ENCODE results near the gene ARID1B.

Gene ARID1B

DNA sequence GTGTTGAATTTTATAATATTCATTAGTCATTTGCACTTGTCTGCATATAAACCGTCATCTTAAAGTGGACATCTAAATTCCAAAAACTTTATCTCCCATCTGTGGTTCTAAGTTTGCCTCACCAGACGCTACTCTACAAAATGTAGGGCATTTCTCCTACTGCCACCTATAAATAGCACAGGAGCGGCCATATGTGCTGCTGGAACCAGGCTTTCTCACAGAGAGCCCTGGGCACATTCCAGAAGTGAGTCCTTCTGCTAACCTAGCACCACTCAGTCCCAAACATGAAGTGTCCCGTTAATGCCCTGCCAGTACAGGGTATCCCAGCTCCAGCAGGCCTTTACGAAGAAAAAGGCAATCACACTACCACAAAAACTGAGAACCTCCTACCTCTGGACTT, 392.5 kb downstream of the ARID1B start:
- no peak for DNase-seq (ENCODE audit: low read depth in 1 of 2, low spot score in 1 of 2)

DNA sequence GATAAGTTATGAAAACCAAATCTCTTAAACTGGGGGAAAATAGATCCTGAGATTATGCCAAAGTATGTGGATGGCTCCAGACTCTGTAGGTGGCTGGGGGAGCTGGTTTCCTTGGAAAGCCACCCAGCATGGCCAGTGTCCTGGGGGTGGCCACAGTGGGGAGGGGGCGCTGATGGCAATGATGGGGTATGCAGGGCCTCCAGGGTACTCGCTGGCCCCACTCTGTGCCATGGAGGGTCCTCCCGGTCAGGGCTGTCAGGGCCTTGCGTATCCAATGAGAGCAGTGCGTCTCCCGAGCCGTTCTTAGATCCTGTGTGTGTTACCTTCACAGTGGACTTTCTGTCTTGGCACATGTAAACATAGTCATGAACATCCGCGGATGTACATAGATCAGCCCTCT, 393.4 kb downstream of the ARID1B start:
- DNase-seq (ENCODE audit: low read depth in 1 of 2, low spot score in 1 of 2): no peak

DNA sequence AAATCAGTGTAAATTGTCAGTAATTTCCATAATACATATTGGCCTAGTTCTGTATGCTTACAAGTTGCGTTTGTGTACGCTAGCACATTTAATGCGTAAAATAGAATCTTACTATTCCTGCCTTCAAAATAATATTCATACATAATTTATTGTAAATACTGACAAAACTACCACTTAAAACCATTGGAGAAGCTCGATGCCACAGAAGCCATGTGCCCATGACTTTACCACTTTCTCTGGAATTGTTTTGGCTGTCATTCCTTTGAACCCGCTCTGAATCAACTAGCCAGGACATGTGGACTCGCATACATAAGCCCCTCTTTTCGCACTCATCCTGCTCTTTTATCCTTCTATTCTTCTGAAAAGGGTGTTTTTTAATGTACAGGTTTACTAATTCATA, 394.6 kb downstream of the ARID1B start:
- no peak for DNase-seq (ENCODE audit: low read depth in 1 of 2, low spot score in 1 of 2)

DNA sequence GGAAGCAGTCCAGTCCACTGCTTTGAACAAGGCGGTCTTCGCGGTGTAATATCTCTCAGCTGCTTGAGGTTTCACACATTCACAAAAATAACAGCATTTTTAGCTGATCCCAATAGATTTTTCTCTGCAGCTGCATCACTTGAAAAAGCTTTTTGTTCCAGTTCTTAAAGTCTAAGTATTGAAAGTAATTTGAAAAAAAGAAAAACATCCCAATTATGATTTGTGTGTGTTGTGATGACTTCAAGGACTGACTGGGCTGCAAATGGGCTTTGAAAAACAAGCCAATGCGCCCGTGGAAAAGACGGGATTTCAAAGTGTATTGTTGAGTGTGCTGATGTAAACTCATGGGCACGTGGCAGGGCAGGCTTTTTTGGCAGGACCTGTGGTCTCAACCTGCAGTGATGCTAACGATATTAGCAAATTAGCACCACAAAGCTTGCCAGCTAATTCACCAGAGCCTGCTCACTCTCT, 395.1 kb downstream of the ARID1B start:
- DNase-seq (ENCODE audit: low read depth in 1 of 2, low spot score in 1 of 2): no peak

DNA sequence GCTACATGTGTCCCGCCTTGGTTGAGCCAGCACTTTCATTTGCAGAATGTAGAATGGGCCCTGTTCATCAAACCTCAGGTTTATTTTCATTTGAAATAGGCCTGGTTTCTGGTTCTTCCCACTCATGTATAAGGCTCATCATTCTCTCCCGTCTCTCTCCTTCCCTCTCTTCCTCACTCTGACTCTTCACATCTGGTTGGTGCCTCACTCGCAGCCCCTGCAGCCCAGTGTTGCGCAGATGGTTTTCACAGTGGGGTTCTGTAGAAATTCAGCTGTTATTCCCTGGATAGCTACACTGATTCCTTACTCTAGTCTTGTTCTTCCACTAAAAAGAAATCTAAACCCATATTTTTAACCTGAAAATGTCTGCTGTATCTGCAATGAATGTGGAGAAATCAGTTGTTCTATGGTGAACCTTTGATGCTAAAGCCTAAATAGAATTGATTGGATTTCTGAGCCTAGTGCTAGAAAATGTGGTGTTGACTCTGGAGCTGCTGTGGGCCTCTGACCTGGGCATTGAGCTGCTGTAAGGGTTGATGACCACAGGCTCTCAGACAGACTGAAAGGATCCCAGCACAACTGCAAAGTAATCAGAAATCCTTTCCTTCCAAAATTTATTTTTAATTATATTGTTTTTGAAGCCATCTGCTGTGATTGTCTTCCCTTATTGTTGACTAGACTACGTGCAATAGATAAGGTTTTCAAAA, 395.8 kb downstream of the ARID1B start:
- DNase-seq (ENCODE audit: low read depth in 1 of 2, low spot score in 1 of 2): no peak

DNA sequence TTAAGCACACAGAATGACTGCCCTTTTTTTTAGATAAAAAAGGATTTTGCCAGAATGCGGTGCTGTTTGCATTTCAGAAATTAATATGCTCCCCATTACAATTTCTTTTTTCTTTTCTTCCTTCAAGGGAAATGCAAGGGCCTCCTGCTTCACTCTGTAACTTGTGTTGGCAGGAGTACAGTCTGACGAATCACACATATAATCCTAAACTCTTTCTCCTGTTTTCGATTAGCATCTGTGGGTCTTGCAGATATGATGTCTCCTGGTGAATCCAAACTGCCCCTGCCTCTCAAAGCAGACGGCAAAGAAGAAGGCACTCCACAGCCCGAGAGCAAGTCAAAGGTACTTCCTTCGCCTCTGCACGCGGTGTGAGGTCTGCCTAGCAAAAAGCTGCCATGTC, 396.6 kb downstream of the ARID1B start:
- DNase-seq (ENCODE audit: low read depth in 1 of 2, low spot score in 1 of 2): no peak

DNA sequence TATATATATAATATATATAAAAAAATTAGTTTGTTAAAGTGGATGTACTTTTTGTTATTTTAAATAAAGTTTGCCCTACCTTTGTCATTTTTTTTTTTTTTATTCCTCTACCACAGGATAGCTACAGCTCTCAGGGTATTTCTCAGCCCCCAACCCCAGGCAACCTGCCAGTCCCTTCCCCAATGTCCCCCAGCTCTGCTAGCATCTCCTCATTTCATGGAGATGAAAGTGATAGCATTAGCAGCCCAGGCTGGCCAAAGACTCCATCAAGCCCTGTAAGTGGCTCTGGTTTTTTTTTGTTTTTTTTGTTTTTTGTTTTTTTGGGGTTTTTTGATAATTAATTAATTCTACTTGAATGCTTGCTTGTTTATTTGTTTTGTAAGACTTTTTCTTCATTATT, 397.6 kb downstream of the ARID1B start:
- no peak for DNase-seq (ENCODE audit: low read depth in 1 of 2, low spot score in 1 of 2)

DNA sequence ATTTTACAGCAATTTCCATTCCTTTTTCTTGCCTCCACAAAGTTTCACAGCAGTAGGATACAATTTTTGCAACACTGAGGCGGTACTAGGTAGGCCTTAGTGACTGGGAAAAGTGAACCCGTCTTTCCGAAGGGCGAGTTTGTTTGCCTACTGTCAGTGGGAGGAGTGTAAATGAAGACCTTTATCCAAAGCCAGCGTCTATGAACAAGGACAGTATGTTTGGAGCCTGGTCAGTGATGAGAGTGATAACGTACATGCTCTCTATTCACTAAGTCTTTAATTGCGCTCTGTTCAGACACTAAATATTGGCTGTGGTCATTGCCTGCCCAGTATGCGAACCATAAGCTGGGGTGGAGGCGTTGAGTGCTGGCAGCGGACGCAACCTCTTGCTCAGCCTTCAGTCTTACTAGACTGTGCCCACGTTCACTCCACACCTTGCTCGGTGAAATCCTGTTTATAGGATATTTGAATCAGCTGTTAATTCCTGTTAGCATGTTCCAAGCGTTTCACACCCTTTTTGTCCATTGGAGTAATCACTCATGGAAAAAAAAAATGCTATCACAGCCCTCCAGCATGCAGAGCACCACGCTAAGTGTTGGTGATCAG, 400.7 kb downstream of the ARID1B start:
- no peak for DNase-seq (ENCODE audit: low read depth in 1 of 2, low spot score in 1 of 2)

DNA sequence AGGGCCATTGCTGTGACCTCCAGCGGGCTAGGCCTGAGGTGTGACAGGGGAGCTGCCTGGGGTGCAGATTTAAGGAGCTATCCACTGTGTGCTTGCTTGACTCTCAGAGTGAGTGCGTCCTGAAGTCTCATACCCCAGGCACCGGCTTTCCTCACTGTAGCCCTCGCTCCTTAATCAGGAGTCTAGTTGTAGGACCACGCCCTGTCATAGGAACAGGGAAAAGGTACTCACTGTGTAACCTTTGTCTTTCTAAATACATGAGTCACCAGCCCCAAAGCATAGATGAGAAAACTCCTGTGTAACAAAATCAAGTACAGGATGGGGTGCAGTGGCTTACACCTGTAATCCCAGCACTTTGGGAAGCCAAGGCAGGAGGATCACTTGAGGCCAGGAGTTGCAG, 404.5 kb downstream of the ARID1B start:
- no peak for DNase-seq (ENCODE audit: low read depth in 1 of 2, low spot score in 1 of 2)

DNA sequence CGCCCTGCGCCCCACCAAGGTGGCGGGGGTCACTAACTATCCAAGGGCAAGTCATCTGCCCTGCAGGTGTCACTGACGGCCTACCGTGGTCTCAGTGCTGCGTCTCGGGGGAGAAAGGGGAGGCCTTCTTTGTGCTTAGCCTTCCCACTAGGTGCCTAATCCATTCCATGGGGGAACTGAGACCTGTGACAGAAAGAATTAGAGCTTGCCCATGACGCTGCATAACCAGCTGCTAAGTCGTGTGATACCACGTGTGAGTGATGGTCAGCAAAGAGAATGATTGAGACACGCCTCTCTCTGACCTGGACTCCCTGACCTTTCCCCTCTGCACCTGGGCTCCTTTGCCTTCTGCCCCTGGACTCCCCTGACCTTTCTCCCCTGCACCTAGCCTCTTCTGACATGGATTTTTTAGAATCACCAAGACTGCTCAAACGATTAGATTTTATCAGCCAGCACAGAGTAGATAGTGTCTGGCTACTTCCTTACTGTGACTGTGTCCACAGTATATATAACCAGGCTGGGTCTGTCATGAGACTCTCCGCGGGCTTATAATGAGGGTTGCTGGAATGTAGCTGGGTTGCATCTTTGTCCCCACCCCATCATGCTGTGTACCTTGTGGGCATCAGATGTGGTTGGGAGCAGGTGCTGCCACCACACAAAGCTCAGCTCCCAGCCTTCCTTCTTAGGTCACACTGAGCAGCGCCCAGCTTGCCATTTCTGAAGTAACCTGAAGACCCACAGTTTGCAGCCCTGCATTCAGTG, 405.5 kb downstream of the ARID1B start:
- no peak for DNase-seq (ENCODE audit: low read depth in 1 of 2, low spot score in 1 of 2)

DNA sequence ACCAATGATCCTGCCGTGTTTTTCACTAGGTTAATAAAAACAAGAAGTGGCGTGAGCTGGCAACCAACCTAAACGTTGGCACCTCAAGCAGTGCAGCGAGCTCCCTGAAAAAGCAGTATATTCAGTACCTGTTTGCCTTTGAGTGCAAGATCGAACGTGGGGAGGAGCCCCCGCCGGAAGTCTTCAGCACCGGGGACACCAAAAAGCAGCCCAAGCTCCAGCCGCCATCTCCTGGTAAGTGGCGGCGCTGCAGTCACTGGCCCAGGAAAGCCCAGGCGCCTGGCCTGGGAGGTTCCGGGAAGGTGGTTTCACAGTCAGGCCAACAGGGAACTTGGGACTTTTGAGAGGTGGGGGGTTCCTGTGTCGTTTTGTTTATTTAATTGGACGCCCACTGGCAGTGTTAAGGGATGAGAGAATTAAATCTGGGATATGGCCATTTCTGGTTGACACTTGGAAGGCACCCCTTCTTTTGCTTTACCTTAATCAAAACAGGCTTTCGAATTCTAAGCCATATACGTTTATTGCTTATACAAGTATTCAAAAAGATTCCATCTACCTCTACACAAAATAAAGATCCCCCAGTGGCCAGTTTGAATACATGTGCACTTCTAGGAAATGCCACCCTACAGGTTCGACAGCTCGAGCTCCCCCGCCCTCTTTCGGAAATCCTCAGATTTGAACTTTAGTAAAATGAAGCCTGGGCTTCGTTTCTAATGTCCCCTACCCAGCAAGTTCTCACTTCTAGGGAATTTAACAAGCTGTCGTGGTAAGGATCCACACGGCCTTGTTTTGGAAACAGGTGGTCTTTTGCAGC, 407.2 kb downstream of the ARID1B start:
- DNase-seq (ENCODE audit: low read depth in 1 of 2, low spot score in 1 of 2): peak; percentile 18 to 35

DNA sequence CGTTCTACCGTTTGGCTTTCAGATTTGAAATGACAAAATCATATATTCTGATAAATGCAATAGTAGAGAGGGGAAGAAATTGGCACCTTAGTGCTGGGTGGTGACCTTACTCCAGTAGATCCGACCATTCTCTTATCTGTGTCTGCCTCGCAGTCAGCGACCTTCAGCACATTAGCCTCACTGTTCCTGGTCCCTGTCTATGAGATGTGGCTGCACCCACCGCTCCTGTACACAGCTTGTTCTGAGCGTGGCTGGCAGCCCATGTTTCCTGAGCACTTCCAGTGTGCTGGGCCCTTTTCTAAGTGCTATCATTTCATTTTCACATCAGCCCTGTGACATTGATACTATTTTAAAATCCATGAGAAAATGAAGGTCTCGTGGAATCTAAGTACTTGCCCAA, 408.0 kb downstream of the ARID1B start:
- no peak for DNase-seq (ENCODE audit: low read depth in 1 of 2, low spot score in 1 of 2)

DNA sequence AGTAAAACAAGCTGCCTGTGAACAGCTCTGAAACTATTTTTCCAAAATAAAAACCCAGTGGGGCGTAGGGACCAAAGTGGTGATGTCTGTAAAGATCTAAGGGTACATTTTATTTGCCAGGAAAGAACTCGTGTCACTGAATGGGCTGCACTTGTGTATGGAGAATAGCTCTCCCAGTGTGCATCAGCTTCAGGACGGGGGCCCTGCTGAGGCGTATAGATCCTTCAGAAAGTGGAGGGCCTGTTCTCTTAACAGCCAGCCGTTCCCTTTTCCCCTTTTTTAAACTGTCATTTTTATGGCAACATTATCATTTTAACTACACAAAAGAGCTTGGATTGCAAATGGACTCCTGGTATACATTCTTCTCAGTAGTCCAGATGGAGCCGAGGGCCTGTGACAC, 408.8 kb downstream of the ARID1B start:
- DNase-seq (ENCODE audit: low read depth in 1 of 2, low spot score in 1 of 2): no peak

DNA sequence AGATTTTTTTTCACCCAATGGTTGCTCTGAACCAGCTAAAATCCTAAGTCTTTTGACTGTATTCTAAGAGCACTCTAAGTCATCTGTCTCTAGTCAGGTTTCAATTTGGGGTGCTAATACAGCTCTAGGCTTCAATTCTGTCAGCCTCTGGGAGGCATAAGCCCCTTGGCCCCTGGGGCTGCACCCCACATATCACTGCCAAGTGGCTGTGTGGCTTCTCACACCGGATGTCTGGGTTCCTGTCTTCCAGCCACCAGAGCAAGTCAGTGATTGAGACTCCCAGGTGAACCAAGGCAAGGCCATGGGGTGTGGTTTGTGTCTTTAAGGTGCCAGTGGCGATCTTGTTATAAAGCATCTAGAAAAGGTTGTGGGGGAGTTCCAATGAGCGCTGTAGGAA, 409.6 kb downstream of the ARID1B start:
- DNase-seq (ENCODE audit: low read depth in 1 of 2, low spot score in 1 of 2): no peak

DNA sequence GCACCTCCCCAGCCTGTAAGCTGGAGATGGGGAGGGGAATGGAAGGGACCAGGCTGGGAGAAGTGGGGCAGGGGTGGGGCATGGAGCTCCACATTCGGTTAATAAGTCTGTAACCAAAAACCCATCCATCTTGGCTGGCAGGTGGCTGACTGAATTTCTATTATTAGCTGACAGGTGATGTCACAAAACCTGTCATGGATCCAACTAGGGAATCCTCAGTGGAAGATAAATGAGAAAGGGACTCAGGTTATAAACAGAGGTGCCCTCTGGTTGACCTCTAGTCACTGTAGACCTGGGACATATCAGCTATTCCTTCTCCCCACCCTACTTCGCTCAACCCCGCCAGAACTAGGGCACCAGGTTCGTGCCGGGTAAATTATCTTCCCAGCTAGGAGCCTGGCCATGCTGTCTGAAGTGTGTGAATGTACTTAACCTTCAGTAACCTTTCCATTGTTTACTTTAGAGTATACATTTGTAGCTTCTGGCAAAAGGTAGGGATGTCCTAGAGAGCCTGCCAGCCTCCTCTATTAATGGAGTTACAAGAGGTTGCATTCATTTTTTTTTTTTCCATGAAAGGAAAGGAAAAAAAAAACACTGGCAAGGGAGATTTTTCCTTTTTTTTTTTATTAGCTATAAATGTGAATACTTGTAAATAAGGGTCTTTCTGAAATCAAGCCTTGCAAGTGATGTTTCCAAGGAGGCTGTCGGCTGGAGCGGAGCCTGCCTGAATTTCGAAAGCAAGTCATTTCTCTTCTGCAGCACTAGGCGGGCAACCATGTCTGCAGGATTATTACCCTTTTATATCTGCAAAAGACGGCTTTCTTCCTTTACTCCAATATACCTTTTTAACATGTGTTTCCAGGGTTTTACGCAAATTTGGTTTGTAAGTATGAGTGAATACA, 410.3 kb downstream of the ARID1B start:
- no peak for DNase-seq (ENCODE audit: low read depth in 1 of 2, low spot score in 1 of 2)

DNA sequence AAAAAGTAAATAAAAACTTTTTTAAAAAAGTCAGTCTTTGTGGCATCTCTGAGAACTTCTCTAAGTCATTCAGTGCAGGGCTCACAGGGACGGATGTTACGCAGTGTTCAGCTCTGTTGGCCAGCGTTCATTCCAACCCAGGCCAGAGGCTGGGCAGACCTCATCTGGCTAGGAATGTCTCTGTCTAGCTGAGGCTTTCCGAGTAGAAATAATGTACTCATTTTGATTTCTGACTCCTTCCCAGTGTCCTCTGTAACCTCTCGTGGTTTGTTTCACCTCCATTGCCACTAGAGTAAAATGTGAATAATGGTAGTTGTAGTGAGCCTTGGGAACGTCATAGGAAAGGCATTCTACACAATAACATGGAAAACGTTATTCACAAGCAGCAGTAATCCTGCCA, 411.0 kb downstream of the ARID1B start:
- DNase-seq (ENCODE audit: low read depth in 1 of 2, low spot score in 1 of 2): no peak

DNA sequence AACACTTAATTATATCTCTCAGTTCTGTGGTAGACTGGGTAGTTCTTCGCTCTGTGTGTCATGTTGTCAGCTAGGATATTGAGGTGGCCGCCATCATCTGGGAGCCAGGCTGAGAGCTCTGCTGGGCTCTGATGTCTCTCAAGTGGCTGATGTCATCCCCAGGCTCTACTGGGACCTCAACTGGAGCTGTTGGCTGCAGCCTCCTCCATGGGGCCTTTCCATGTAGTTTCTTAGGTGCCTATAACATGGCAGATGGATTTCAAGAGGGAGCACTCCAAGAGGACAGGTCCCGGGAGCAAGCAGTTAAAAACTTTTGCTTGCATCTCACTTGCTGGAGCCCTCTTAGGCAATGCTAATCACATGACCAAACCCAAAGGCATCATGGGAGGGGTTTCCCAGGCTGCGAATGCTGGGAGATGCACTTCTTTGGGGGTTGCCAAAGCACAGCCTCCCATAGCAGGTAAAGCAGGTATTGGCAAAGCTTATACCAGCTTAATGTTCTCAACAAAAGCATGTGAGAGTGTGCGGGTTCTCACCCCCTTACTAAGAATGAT, 416.3 kb downstream of the ARID1B start:
- no peak for DNase-seq (ENCODE audit: low read depth in 1 of 2, low spot score in 1 of 2)

DNA sequence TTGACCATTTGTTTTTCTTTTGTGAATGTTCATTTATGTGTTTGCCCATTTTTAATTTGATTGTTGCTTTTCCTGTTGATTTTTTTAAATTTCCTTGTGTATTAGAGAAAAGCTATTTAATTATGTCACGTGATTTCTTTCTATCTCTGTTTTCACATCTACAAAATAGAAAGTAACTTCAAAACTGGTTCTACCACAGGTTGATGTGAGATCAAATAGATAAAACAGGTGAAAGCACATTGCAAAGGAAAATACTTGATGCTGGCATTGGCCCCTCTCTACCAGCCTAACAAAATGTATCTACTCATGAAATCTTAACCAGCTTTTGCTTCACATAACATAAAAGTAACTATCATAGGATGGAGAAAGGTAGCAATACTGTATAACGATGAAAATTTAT, 416.9 kb downstream of the ARID1B start:
- no peak for DNase-seq (ENCODE audit: low read depth in 1 of 2, low spot score in 1 of 2)

DNA sequence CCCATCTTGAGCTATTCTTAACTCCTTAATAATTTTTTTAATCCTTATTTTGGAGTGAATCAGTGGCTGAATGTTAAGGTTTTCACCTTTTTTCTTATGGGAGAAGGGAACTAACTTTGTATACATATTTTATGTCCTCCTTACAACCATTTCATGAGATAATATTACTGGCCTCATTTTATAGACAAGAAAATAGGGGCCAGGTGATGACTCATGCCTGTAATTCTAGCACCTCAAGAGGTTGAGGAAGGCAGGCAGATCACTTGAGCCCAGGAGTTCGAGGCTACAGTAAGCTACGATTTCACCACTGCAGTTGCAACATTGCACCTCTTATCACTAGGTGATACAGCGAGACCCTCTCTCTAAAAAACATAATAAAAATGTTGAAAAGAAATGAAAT, 417.5 kb downstream of the ARID1B start:
- DNase-seq (ENCODE audit: low read depth in 1 of 2, low spot score in 1 of 2): no peak

DNA sequence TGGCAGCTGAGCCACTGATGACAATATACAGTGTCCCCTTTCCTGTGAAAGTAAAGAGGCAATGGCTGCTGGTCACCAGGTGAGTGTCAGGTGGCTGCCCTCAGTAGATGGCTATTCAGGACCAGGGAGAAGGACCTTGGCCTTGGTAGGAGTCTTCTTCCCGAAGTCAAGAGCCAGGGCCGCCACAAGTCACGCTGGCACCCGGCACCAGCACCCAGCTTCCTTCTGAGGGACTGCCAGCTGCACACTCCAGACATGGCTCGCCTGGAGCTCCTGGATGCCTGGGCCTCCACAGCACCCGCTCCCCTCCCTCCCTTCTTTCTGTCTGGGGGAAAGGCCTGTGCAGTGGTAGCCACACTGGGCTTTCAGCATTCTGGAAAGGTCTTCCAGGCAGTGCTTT, 419.2 kb downstream of the ARID1B start:
- no peak for DNase-seq (ENCODE audit: low read depth in 1 of 2, low spot score in 1 of 2)

Measured in activated T-helper 1 cell treated with anti-CD3 and anti-CD28 coated beads, Interleukin-2, amount 50 U/mL, for 16 hours (primary cell).